K562 (cell line): ENCODE data around the gene FGF13. TPM values are rescaled to one million over a fixed set of nuclear protein-coding genes. Genes with fewer than 3 reads are reported as not detected.

ENCODE experiments used
- HNRNPL ChIP-seq: fragments of 200-400 bp; formaldehyde crosslinking; IDR thresholded peaks from 2 replicates; pipeline ENCODE4 v1.6.1; 2017; ENCODE audit warnings: low read depth, mild to moderate bottlenecking, low read length
- PCBP2 ChIP-seq: fragments of 200-400 bp; formaldehyde crosslinking; IDR thresholded peaks from 2 replicates; pipeline ENCODE4 v1.6.1; 2018; ENCODE audit warnings: low read length, low read depth, mild to moderate bottlenecking, moderate library complexity; ENCODE audit not compliant: poor library complexity, severe bottlenecking
- TCF3 ChIP-seq: sonication (generic); formaldehyde crosslinking; IDR thresholded peaks from 2 replicates; pipeline ENCODE4 v1.4.0; 2020; ENCODE audit warnings: mild to moderate bottlenecking, missing genetic modification reagents
- TCF7L2 ChIP-seq: fragments of 150-350 bp; IDR thresholded peaks from 2 replicates; pipeline ENCODE4 v1.6.1; 2016; ENCODE audit warnings: low read depth, mild to moderate bottlenecking, low read length, moderate library complexity
- XRCC4 ChIP-seq: IDR thresholded peaks from one replicate; pipeline ENCODE4 v1.6.1; 2011; ENCODE audit not compliant: insufficient read depth, insufficient read length; ENCODE audit errors: extremely low read depth
- ZBTB17 ChIP-seq: fragments of 450-650 bp; formaldehyde crosslinking; IDR thresholded peaks from 2 replicates; pipeline ENCODE4 v1.4.0; 2020; ENCODE audit warnings: mild to moderate bottlenecking
- ZC3H11A ChIP-seq: IDR thresholded peaks from 2 replicates; pipeline ENCODE4 v1.6.1; 2012; ENCODE audit warnings: low read depth, low read length, improper control_type of control experiment
- ZNF143 ChIP-seq: sonication (generic); formaldehyde crosslinking; IDR thresholded peaks from 2 replicates; pipeline ENCODE4 v1.9.0; 2022; ENCODE audit warnings: mild to moderate bottlenecking, missing genetic modification reagents
- polyA plus RNA-seq, 8 experiments: library from polyadenylated mRNA; depleted of rRNA in 4 of 8; stranded (reverse) in 5 of 8; unstranded in 3 of 8; fragments of >200 nt; fragmentation: Nextera tagmentation in 2 of 8; fragmentation: Illumina TruSeq in 1 of 8; extraction: Ambion mirVana in 2 of 8; extraction: Trizol in 1 of 8; gene quantifications; 2 replicates each; pipeline versions ENCODE4 v1.2.1 to v1.2.3, GENCODE V29; 2011 to 2014; ENCODE audit warnings: inconsistent platforms in 1 of 8, missing spikeins in 1 of 8
- total RNA-seq, 7 experiments: library from RNA; depleted of rRNA in 6 of 7; stranded (reverse); fragments of >200 nt in 6 of 7; fragmentation: Illumina TruSeq in 2 of 7; extraction: Trizol in 2 of 7; gene quantifications; 2 replicates each; pipeline versions ENCODE4 v1.2.1 to v1.2.3, GENCODE V29; 2011 to 2021; ENCODE audit warnings: low replicate concordance in 1 of 7
- TF ChIP-seq, protein P1 (sequence below): sonication (generic); formaldehyde crosslinking; IDR thresholded peaks from 2 replicates; pipeline ENCODE4 v1.9.0; 2022; ENCODE audit warnings: mild to moderate bottlenecking, missing genetic modification reagents
- TF ChIP-seq, protein P2 (sequence below): fragments of 450-650 bp; IDR thresholded peaks from 2 replicates; pipeline ENCODE4 v1.6.1; 2018; ENCODE audit not compliant: partially characterized antibody
- TF ChIP-seq, protein P3 (sequence below): fragments of 450-650 bp; formaldehyde crosslinking; IDR thresholded peaks from 2 replicates; pipeline ENCODE4 v1.4.0; 2020; ENCODE audit warnings: mild to moderate bottlenecking, moderate library complexity

FGF13 gene
- total and polyA plus RNA-seq, 9 of the 15 experiments (the other 6 are each of a cell fraction or from before 2014, with no cell fraction given), result 14.8 to 95.7 (median 60.8) TPM

DNA sequence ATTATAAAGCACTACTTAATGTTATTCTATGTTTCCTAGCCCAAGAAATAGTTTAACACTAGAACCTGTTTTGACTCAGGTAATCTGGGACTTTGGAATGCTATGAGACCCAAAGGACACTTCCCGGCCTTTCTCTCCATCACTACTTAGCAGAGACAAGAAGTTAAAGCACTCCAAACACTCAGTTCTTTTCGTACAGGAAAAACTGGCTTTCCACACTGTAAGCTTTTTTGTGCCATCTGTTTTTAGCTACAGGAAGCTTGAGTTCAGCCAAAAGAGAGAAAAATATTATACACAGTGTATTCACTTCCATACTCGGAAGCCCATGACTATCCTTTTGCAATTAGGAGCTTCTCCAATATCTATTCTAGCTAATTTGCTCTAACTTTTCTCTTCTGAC is 7.9 kb upstream of the FGF13 start (continued):
- no peak for TF ChIP-seq ZBTB17
- TF ChIP-seq, protein P1, sequence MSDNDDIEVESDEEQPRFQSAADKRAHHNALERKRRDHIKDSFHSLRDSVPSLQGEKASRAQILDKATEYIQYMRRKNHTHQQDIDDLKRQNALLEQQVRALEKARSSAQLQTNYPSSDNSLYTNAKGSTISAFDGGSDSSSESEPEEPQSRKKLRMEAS (CRISPR knock-in tag), result no peak
- no peak for TF ChIP-seq ZNF143 (CRISPR knock-in tag)
- no peak for TF ChIP-seq PCBP2
- TF ChIP-seq ZC3H11A, result no peak
- TF ChIP-seq XRCC4, result no peak
- TF ChIP-seq TCF7L2, result no peak
- TF ChIP-seq, protein P2, sequence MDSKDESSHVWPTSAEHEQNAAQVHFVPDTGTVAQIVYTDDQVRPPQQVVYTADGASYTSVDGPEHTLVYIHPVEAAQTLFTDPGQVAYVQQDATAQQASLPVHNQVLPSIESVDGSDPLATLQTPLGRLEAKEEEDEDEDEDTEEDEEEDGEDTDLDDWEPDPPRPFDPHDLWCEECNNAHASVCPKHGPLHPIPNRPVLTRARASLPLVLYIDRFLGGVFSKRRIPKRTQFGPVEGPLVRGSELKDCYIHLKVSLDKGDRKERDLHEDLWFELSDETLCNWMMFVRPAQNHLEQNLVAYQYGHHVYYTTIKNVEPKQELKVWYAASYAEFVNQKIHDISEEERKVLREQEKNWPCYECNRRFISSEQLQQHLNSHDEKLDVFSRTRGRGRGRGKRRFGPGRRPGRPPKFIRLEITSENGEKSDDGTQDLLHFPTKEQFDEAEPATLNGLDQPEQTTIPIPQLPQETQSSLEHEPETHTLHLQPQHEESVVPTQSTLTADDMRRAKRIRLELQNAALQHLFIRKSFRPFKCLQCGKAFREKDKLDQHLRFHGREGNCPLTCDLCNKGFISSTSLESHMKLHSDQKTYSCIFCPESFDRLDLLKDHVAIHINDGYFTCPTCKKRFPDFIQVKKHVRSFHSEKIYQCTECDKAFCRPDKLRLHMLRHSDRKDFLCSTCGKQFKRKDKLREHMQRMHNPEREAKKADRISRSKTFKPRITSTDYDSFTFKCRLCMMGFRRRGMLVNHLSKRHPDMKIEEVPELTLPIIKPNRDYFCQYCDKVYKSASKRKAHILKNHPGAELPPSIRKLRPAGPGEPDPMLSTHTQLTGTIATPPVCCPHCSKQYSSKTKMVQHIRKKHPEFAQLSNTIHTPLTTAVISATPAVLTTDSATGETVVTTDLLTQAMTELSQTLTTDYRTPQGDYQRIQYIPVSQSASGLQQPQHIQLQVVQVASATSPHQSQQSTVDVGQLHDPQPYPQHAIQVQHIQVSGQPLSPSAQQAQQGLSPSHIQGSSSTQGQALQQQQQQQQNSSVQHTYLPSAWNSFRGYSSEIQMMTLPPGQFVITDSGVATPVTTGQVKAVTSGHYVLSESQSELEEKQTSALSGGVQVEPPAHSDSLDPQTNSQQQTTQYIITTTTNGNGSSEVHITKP, result no peak
- TF ChIP-seq TCF3 (CRISPR knock-in tag), result no peak
- TF ChIP-seq HNRNPL, result no peak
- TF ChIP-seq, protein P3, sequence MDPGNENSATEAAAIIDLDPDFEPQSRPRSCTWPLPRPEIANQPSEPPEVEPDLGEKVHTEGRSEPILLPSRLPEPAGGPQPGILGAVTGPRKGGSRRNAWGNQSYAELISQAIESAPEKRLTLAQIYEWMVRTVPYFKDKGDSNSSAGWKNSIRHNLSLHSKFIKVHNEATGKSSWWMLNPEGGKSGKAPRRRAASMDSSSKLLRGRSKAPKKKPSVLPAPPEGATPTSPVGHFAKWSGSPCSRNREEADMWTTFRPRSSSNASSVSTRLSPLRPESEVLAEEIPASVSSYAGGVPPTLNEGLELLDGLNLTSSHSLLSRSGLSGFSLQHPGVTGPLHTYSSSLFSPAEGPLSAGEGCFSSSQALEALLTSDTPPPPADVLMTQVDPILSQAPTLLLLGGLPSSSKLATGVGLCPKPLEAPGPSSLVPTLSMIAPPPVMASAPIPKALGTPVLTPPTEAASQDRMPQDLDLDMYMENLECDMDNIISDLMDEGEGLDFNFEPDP (CRISPR knock-in tag), result no peak
